Measurements from ENCODE around the gene JPH2. TPM values are rescaled to one million over a fixed set of nuclear protein-coding genes. Genes with fewer than 3 reads are reported as not detected.

The JPH2 gene
- total and polyA plus RNA-seq, 4 donors, result 0.09 to 1.3 (median 0.17) TPM; not detected in 1

GRCh38 chr20:44196271-44196670, 9.3 kb upstream of the JPH2 start:
- H3K9me3 ChIP-seq (ENCODE audit: control insufficient read depth in 4 of 4, low read length in 3 of 4), result no peaks in the 10 kb centered on the region
- TF ChIP-seq NR2F2 (IDR thresholded peaks at IDR 0.05) (no peak), TAF1 (conservative IDR thresholded peaks at IDR 0.05) (no peak), ATF3 (IDR thresholded peaks at IDR 0.05) (no peak), FOXA1 (IDR thresholded peaks at IDR 0.05) (no peak), ZBTB33 (IDR thresholded peaks at IDR 0.05) (no peak), GABPA (IDR thresholded peaks at IDR 0.05 in 1 of 2, conservative IDR thresholded peaks at IDR 0.05 in 1 of 2) (no peak), CTCF (IDR thresholded peaks at IDR 0.05; ENCODE audit: low read depth, low read length, missing input control) (no peak), JUND (IDR thresholded peaks at IDR 0.05) (no peak), RAD21 (IDR thresholded peaks at IDR 0.05) (no peak), HNF4A (conservative IDR thresholded peaks at IDR 0.05) (no peak), FOXA2 (IDR thresholded peaks at IDR 0.05) (no peak), REST (IDR thresholded peaks at IDR 0.05) (no peak), EGR1 (IDR thresholded peaks at IDR 0.05; ENCODE audit: low read depth in 2 of 2) (no peak), YY1 (IDR thresholded peaks at IDR 0.05) (no peak), HNF4G (IDR thresholded peaks at IDR 0.05) (no peak), RXRA (IDR thresholded peaks at IDR 0.05) (no peak), MAX (IDR thresholded peaks at IDR 0.05) (no peak), SP1 (IDR thresholded peaks at IDR 0.05) (no peak)
- WGBS, result 63% methylated on average over 3 of the region's 3 CpGs
- H3K27me3 ChIP-seq (ENCODE audit: control insufficient read depth in 4 of 4, insufficient read depth in 4 of 4, low read length in 3 of 4), result no peaks in the 10 kb centered on the region
- no peak for DNase-seq (ENCODE audit: low spot score)
- no peak overlapping the region for H3K27ac ChIP-seq (ENCODE audit: low read depth in 1 of 2, low read length in 2 of 2)
- no peak overlapping the region for H3K9ac ChIP-seq (ENCODE audit: low read depth in 1 of 2, low read length in 2 of 2)
- no peaks in the 10 kb centered on the region for H3K4me1 ChIP-seq (ENCODE audit: control insufficient read depth in 4 of 4, insufficient read depth in 4 of 4, low read length in 3 of 4)
- H3K36me3 ChIP-seq (ENCODE audit: control insufficient read depth in 4 of 4, insufficient read depth in 3 of 4, low read depth in 1 of 4, low read length in 3 of 4), result peaks cover 10 to 46% (median 39%) of the 10 kb centered on the region in 4 donors
- no peak overlapping the region for H3K4me3 ChIP-seq (ENCODE audit: low read depth in 1 of 3, low read length in 3 of 3)
